A549 treated with CpdA at 1 μM for 4 hours (cell line): Measurements from ENCODE around the gene CENPP. TPM values are rescaled to one million over a fixed set of nuclear protein-coding genes. Genes with fewer than 3 reads are reported as not detected.

Experiments
- total RNA-seq: library from RNA; stranded (reverse); fragments of 200-300 nt; extraction: Qiagen RNA extraction; gene quantifications from 5 replicates; pipeline ENCODE4 v1.2.3, GENCODE V29; 2022; ENCODE audit warnings: low read depth

The CENPP gene
- total RNA-seq, result 6.2 to 7.2 TPM (median 7.0 TPM) in 5 replicates

GRCh38 chr9:92325269-92325990 is at the start of gene CENPP, which contains the start of gene NOL8:
TSS of gene CENPP (plus strand) at chr9:92325953.
TSS of gene NOL8 (minus strand) at chr9:92325350. CDS start at chr9:92324161, 1,189 bp downstream.

DNA sequence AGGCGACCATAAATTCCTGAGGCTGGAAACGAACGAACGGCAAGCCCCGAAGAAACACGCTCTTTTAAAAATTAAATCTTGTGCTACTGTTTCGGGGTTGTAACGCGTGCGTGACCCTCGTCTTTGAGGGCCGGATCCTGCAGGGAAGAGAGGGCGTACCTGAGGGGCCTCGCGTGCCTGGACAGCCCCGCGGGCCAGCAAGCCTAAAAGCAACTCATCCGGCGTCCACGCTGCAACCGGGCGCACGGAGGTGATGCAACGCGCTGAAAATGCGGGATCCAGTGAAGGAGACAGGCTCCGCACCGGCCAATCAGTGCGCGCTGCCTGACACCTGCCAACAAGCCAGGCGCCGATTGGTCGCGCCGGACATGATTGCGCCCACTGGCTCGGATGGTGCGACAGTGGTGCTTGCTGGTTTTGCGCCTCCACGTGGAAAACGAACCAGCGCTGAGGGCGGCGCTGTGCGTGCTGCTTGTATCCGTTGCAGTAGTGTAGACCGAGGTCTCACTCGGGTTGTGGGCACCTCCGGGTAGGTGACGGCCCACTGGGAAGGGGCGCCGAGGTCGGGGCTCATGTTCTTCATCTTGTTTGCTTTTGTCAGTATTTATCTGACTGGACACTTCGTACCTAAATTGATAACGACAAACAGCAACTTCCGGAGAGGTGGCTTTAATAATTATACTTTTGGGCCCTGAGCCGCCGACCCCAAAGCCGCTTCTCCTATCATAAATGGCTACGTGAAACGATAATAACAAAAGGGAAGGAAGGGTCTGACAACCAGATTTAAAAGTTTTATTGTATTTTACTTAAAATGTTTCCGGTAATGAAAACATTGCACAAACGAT is 32.1 kb upstream of the CENPP start, which contains the start of gene IARS1:
Gene IARS1 (minus strand): TSS at position 246 of the 845 bp plus-strand sequence. CDS start 4,278 bp downstream, outside the sequence.

DNA sequence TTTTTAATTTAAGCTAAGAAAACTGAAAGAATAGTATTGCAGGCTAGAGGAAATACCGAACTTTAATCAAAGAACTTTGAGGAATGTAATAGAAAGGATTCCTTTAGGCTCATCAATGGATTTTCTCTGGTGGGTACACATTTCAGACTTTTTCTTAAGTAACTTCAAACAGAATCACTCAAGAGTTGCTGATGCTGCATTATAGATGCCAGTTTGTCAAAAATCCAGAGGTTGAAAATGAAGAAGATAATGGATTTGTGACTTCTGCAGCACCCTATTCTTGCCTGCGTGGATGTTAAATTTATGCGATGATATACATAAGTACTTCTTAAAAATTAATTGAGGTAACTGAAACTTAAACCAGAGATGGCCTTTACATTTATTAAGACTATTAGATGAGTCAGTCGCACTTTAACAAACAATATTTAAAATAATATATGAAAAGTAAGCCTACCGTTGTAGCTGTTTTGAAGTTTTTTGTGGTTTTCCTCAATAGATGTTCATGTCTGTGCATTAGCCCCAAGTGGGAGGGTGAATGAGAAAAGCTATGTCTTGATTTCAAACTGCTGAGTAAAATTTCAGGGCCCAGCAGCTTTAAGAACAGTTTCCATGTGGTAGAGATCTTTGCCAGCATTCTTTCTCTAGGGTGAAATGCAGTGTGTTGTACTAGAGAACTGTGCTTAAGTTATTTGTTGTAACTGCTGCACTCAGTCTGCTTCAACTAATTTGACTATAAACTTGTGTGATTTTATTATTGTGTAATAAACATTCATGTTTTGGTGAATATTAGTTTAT is 78.5 kb downstream of the CENPP start, which contains the start of gene OGN:
Gene OGN (minus strand): TSS at position 537 of the 795 bp plus-strand sequence. CDS start 1,171 bp downstream, outside the sequence.

GRCh38 chr9:92424340-92424739 is 98.6 kb downstream of the CENPP start, which contains the start of gene OMD:
TSS of gene OMD (minus strand) at chr9:92424471. CDS start at chr9:92417558, 6,913 bp downstream.

DNA sequence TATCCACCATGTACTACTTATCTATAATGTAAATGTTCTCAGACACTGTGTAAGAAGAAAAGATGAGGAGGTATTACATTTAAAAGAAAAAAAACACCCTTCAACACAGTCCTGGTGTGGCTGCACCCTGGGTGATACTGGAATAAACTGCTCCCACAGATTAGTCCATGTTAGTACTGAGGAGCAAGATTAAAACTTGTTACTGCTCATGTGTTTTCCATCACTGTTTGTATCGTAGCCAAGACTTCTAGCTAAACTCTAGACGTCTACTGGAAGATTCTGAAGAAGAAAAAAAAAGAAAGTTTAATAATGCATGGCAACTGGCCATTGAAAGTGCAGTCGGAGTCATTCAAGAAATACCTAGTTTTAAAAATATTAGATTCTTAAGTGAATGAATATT is 156.6 kb downstream of the CENPP start, which contains the start of gene ASPN:
Gene ASPN (minus strand): TSS at position 178 of the 400 bp plus-strand sequence.

DNA sequence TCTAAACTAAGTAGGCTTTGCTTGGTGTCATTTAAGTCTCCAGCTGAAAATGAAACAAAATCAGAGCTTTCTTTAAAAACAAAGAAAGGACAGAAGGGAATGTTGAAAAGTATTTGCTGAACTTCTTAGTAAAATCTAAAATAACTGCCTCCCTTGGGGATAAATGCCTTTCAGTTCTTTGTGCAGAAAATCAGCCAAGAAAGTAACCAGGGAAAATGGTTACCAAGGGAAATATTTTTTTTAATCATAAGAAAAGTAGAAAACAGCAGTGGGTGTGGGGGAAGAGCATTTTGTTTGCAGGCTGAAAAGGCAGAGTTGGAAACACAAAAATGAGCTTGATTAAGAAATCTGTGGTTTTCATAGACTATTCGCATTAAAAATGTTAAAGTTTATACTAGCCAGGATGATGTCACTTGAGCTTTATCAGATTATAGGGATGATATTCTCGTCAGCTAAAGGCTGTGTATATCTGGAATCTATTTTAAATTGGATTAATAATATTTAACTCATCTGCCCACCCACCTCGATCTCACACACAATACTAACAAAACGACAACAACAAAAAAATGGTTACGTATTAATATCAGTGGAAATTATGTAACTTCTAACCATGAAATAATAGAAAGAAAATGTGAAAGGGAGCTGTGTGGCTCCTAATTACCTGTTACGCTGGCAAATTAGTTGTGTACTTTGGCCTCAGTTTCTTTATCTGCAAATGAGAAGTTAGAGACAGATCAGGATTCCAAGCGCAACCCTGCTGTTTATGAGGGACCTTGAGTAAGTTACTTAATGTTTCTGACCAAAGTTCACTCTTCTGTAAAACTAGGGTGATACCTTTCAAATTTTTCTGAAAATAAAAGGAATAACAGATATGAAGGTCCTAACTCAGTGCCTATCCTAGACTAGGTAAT is 210.4 kb downstream of the CENPP start, which contains the start of gene ECM2:
Gene ECM2 (minus strand): TSS at position 51 of the 911 bp plus-strand sequence. CDS start 13,124 bp downstream, outside the sequence.

Other genes with a start within 250 kb of the CENPP start
- gene SPTLC1, start 210.5 kb upstream of the CENPP start, total RNA-seq, result 58.4 to 76.2 TPM (median 63.7 TPM) in 5 replicates
- 102 to 128 TPM (median 107 TPM) in 5 replicates for gene IARS1, start 32.3 kb upstream of the CENPP start, total RNA-seq
- gene NOL8, start 603 bp upstream of the CENPP start, total RNA-seq, result 29.4 to 38.8 TPM (median 31.3 TPM) in 5 replicates
- gene OGN, start 78.6 kb downstream of the CENPP start, total RNA-seq, result not detected in 5 replicates
- not detected in 5 replicates for gene OMD, start 98.5 kb downstream of the CENPP start, total RNA-seq
- gene ASPN, start 156.6 kb downstream of the CENPP start, total RNA-seq, result not detected in 5 replicates
- gene ECM2, start 210.0 kb downstream of the CENPP start, total RNA-seq, result 0.10 to 0.22 TPM (median 0.12 TPM) in 5 replicates